ENCODE results near the gene DHX30.
"Not testable (repeated sequence)": the region's sequence is repeated elsewhere in the genome, so short reads cannot be mapped to it uniquely, and the experiment has no call there.

DHX30 gene

DNA sequence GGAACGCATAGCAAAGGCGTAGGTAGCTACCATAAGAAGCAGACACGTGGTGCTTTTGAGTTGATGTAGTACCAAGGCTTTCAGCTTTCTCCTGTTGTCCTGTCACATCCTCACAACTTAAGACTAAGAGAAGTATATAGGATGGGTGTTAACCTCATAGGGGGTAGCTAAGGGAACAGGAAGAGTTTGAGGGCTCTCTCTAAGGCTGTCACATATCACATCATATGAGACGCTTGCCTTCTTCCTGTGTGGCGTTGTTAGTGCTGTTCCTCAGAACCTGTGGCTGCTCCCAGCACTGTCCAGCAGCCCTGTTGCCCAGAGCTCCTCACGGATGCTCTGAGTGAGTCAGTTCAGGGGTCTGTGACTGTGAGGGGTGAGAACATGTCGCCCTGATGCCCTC is 14.7 kb downstream of the DHX30 start:
- no peak for DNase-seq

DNA sequence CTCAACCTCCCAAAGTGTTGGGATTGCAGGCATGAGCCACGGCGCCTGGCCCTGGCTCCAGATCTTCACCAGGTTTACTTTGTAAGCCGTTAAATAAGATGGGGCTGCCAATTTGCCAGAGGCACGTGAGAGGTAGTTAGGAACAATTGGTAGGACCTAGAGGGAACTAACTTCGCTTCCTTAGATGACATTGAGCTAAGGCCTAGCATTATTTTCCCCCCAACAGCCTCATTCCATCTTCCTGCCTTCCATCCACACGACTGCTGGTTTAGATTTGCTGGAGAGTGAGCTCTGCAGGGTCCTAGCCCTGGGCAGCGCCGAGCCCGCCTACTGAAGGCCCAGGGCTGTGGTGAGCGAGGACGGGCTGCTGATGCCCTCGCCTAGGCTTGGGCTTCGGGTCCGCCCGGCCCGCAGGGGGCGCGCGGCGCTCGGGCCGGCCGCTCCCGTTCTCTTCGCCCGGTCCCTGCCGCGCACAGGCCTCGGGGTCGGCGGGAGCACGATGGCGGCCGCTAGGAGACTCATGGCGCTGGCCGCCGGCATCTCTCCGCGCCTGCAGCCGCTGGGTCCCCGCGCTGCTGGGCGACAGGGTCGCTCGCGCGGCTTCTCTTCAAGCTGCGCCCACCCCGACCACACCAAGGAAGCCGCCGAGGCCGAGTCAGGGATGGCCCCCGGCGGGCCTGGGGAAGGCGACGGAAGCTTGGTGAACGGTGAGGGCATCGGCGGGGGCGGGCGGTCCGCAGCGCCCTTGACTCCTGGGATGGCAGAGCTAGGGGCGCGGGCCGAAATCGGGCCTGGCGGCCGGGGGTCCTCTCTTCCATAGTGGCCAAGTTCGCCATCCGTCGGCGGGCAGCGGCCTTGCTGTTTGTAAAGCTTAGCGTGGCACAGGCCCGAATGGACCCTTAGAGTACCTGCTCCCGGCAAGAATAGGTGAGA is 21.9 kb downstream of the DHX30 start:
- DNase-seq = peak; percentile 42

DNA sequence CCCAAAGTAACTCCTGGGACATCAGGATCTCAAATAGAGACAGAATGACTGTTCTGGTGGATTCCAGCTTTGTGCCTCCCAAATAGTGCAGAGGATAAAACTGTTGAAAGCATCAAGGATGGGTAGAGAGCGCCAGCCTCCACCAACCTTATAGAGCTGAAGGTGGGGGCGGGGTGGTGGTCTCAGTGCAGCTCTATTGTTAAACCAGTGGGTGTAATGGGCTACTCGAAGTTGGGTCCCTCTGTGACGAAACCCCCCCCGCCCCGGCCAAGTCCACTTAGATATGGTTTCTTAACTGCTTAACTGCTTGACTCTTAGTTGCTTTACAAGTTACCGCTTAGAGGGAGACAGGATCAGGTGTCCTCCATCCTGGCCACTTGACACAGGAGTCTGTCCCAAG is 22.7 kb downstream of the DHX30 start:
- no peak for DNase-seq

DNA sequence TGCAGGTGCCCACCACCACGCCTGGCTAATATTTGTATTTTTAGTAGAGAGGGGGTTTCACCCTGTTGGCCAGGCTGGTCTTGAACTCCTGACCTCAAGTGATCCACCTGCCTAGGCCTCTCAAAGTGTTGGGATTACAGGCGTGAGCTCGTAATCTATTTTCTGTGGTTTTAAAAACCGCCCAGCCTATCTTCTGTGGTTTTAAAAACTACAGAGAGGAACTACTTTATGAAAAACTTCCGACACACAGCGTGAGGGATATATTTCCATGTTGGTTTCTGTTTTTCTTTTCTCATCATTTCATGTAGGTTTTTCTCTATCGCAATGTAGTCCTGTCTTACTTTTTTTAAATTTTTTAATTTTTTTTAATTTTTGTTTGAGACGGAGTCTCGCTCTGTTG is 26.5 kb downstream of the DHX30 start:
- not testable (repeated sequence) for DNase-seq

DNA sequence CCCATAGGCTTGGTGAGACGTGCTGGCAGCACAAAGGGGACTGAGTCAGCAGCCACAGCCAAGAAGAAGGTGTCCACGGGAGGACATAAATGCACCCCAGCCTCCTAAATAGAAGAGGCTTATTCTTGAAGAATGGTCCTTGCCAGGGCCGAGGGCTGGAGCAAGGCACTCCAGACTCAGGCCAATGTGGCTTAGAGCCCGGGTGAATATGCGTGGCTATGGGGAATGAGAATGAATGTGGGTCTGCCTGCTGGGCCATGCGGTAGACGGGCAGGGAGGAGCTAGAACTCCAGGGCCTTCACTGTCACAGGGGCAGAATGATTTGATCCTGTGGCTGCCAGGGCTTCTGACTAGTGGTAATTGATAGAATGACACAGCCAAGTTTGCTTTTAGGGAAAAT is 34.0 kb downstream of the DHX30 start:
- DNase-seq = no peak

DNA sequence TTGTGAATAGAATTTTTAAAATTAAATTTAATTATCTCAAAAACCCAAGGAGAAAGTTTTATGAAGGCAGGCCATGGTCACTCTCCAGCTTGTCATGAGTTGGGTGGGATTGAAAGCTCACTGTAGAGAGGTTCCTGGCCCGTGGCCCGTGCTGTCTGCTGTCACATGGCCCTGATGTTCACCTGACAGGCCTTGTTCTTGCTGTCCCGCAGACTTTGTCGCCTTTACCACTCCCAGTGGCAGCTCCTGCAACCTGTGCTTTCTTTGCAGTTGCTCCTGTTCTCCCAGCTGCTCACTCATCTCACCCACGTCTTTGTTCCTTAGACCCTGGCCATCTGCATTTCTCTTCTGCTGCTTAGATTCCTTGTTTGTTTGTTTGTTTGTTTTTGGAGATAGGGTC is 35.6 kb downstream of the DHX30 start:
- DNase-seq = no peak

DNA sequence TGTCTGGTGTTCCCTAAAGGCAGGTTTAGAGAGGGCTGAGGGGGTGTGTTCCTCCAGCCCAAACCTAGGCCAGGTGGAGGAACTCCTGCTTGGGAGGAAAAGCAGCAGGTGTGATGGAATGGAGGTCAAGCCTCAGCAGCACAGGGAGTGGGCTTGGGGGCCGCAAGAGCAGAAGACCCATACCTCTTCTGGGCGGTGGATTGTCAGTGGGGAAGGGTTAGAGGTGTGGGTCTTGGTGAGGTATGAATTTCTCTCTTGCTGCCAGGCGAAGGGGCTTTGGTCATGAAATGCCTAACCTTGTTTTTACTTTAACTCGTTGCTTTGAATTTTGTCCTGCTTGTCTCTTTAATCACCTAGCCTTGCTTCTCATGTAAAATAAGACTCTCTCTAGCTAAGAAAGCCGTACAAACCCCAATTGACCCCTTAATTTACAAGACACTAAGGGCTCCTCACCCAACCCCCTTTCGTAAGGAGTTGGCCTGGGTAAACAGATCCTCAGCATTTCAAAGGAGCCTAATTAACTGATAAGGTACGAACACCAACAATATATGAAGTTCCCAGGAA is 38.9 kb downstream of the DHX30 start:
- no peak for DNase-seq

DNA sequence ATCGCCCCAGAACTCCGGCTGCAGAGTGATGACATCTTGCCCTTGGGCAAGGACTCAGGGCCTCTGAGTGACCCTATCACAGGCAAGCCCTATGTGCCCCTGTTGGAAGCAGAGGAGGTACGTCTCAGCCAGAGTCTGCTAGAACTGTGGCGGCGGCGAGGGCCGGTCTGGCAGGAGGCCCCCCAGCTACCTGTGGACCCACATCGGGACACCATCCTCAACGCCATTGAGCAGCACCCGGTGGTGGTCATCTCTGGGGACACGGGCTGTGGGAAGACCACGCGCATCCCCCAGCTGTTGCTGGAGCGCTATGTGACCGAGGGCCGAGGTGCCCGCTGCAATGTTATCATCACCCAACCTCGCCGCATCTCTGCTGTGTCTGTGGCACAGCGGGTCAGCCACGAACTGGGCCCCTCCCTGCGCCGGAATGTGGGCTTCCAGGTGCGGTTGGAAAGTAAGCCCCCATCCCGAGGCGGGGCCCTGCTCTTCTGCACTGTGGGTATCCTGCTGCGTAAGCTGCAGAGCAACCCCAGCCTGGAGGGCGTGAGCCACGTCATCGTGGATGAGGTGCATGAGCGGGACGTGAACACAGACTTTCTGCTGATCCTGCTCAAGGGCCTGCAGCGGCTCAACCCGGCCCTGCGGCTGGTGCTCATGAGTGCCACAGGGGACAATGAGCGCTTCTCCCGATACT is 43.4 kb downstream of the DHX30 start:
- DNase-seq = no peak

DNA sequence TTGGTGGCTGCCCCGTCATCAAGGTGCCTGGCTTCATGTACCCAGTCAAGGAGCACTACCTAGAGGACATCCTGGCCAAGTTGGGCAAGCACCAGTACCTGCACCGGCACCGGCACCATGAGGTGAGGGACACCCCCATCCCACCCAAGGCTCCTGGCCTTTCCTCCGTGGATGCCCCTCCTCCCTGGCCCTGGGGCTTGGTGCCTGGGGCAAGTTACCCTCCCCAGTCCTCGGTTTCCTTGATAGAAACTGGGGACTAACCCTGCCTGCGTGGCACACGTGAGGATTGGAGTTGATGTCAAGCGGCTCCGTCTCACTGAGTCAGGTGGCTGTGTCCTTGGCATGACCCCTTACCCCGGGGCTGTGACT is 43.9 kb downstream of the DHX30 start:
- DNase-seq = no peak

DNA sequence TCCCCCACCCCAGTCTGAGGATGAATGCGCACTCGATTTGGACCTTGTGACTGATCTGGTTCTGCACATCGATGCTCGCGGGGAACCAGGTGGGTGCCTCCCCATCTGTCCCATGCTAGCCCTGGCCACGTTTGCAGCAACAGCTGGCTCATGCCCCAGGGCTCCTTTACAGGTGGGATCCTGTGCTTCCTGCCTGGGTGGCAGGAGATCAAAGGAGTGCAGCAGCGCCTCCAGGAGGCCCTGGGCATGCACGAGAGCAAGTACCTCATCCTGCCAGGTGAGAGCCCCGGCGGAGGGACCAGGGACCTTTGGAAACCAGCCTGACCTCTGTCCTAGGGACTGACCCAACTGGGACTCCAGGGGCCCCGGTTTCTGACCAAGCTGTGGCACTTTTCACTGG is 44.3 kb downstream of the DHX30 start:
- no peak for DNase-seq

DNA sequence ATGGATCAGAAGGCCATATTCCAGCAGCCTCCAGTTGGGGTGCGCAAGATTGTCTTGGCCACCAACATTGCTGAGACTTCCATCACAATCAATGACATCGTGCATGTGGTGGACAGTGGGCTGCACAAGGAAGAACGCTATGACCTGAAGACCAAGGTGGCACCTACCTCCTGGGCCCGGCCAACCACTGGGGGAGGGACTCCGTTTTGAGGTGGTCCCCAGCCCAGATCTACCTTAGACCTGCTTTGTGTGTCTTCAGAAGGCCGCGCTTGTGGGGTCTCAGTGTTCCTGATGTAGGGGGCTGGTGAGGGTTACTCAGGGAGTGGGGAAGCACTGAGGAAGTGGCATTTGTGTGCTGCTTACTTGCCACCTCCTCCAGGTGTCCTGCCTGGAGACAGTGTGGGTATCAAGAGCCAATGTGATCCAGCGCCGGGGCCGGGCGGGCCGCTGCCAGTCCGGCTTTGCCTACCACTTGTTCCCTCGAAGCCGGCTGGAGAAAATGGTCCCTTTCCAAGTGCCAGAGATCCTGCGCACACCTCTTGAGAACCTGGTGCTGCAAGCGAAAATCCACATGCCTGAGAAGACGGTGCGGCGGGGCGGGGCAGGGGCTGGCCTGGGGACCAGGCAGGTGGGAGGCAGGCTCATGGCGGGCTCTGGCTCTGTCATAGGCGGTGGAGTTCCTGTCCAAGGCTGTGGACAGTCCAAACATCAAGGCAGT is 45.0 kb downstream of the DHX30 start:
- DNase-seq = no peak

DNA sequence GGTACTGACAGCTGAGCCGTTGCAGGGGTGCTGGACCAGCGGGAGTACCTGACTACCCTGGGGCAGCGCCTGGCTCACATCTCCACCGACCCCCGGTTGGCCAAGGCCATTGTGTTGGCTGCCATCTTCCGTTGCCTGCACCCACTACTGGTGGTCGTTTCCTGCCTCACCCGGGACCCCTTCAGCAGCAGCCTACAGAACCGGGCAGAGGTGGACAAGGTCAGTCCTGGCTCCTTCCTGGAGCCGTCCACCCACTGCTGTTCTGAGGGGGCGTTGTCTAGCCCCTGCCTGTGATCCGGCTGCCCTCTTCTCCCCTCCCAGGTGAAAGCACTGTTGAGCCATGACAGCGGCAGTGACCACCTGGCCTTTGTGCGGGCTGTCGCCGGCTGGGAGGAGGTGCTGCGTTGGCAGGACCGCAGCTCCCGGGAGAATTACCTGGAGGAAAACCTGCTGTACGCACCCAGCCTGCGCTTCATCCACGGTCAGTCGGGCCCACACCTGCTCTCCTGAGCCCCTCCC is 45.7 kb downstream of the DHX30 start:
- no peak for DNase-seq

DNA sequence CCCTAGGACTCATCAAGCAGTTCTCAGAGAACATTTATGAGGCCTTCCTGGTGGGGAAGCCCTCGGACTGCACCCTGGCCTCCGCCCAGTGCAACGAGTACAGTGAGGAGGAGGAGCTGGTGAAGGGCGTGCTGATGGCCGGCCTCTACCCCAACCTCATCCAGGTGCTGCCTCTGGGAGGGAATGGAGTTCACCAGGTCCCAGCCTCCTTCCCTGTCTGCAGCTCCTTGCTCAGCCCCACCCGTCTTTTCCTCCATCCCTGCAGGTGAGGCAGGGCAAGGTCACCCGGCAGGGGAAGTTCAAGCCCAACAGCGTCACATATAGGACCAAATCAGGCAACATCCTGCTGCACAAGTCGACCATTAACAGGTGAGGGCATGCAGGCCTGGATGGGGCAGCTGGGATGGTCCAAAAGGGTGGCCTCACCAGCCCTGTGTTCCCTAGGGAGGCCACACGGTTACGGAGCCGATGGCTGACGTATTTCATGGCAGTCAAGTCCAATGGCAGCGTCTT is 46.3 kb downstream of the DHX30 start:
- no peak for DNase-seq

DNA sequence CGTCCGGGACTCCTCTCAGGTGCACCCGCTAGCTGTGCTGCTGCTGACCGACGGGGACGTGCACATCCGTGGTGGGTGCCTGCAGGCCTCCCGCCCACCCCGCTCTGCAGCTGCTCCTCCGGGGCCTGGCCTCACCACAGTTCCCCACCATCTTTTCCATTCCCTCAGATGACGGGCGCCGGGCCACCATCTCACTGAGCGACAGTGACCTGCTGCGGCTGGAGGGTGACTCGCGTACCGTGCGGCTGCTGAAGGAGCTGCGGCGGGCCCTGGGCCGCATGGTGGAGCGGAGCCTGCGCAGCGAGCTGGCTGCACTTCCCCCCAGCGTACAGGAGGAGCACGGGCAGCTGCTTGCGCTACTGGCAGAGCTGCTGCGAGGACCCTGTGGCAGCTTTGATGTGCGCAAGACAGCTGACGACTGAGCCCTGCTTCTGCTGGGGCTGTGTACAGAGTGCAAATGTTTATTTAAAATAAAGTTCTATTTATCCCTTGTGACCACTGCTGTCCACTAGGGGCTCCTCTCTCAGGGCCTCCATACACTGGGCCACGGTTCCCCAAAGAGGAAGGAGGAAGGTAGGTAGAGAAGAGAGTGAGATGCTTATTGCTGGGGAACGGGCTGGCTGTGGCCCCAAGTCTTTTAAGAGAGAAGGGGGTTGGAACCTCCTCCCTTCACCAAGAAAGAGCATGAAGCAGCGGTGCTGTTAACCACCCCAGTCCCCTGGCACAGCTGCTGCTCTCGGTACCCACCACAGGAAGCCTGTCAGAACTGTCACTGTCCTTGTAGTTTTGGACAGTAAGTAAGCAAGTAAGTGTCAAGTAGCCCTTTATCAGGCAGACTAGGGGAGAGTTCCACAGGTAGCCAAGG is 47.0 kb downstream of the DHX30 start:
- no peak for DNase-seq

DNA sequence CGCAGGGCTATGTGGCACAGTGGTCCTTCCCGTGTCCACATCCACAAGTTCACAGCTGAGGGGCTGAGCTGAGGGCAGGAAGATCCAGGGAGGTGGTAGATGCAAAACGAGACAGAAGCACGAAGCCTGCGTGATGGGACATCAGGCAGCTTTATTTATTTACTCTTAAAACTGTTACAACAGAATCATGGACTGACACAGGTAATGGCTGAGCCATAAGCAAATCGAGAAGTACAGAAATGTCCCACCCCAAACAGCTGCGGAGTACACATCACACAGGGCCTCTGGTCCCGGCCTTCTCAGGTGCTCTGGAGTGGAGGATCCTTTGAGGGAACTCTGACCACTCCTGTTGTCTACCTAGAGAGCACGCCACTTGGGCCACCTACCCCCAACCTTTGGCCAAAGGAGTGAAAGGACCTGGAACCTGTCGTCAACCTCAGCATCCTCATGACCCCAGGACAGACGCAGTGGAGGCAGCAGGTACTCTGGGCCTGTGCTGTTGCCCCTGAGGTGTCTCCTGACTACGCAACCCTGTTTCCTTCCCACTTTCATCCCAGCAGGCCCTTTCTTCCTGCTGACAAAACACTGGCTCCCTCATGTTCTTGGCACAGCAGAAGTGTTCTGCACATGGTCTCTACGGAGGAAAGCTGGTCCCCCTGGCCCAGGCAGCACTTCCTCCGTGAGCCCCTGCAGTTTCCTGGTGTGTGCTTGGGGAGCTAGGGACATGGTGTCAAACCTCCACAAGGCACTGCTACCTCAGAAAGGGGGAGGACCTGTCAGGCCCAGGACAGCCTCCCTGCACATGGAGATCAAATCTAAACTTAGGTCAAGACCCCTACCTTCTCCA is 47.8 kb downstream of the DHX30 start:
- DNase-seq = no peak

DNA sequence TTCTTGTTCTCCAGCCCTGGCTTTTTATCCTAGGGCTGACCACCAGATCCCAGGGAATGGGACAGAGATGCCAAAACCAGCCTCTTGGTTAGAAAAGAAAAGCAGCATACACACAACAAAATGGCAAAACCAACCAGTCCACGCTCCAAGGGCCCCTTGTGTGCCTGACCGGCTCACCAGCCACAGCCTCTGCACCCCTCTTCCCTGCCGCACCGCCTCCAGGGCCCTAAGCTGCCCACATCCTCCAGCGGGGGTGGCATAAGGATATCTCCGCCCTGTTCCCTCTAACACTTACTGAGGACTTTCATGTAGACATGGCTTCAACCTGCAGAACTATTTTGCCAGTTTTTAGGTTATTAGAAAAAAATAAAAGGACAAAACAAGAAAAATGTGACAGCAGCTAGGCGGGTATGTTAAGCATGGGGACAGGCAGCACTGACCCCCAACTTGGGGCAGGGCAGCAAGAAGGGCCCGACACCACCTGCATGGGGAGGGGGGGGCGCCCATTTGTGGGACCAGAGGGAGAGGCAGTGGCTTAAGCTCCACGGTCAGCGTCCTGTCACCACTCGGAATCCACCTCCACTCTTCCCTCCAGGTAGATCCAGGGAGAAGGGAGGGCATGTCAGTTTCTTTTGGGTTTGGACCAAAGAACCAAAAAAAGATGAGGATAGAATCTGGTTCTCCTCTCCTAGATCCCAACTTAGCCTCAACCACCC is 49.1 kb downstream of the DHX30 start:
- DNase-seq = no peak

DNA sequence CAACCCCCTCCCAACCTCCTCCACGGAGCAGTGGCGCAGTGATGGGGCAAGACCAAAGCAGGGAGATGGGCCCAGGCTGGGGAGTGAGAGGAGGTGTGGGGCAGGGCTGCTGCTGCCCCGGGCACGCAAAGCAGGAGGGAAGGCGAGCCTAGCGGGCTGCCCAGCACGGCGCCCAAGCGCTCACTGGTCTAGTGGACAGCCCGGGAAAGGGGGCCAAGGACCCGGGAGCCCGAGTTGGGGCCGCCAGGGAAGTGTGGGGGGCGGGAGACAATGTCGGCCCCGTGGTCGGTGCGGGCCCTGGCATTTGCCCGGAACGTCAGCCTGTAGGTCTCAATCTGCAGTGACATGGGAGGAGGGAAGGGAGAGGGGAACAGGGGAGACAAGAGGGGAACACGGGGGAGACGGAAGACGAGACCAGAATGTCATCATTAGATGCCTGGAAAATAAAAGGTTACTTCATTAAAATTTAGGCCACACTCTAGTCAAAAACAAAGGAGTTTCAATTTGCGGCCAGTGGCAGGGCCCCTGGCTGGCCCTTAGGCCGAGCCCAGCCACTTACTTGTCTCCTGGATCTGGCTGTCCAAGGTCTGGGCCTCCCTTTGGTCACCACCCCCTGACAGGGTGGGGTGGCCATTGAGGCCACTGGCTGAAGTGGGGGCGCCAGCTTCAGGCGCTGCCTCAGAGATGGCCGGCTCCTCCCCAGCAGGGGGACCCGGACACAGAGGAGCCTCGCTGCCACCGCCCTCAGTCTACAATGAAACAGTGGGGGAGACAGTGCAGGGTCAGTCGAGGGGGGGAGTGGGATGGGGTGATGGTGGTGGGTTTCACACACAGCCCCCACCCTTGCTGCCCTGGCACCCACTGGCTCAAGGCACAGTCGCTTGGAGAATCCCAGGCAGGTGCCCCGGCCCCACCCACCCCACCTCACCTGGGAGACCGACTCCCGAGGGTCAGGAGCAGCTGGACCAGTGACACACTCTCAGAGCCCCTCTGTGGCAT is 50.0 kb downstream of the DHX30 start:
- DNase-seq = no peak

DNA sequence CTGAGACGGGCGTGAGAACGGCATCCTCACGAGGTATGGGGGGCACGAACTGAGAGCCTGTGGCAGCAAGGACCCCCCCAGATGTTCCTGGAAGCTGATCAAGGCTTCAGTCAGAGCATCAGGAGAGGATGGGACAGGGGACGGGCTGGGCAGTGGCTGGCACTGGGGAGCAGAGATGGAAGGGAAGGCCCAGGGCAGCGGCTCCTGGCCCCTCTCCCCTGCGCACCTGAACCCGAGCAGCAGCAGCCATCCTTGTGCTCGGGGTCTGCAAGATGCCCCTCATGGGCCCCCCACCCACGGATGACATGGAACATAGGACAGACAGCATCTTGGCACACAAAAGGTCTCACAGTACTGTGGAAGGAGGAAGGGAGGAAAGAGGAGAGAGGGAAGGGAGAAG is 51.3 kb downstream of the DHX30 start:
- DNase-seq = no peak
